HS-5 (cell line): Measurements from ENCODE around the gene CCSAP.
"Not testable (repeated sequence)": the region's sequence is repeated elsewhere in the genome, so short reads cannot be mapped to it uniquely, and the experiment has no call there.

ENCODE experiments used
- DNase-seq: peaks from one replicate; pipeline ENCODE4 v3.0.0-alpha.2; 2012; ENCODE audit warnings: low read depth

CCSAP gene, protein sequence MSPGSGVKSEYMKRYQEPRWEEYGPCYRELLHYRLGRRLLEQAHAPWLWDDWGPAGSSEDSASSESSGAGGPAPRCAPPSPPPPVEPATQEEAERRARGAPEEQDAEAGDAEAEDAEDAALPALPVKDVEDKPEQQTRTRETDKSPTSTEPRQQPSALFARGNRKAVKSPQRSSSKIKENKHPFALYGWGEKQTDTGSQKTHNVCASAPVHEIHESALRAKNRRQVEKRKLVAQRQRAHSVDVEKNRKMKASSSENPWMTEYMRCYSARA

DNA sequence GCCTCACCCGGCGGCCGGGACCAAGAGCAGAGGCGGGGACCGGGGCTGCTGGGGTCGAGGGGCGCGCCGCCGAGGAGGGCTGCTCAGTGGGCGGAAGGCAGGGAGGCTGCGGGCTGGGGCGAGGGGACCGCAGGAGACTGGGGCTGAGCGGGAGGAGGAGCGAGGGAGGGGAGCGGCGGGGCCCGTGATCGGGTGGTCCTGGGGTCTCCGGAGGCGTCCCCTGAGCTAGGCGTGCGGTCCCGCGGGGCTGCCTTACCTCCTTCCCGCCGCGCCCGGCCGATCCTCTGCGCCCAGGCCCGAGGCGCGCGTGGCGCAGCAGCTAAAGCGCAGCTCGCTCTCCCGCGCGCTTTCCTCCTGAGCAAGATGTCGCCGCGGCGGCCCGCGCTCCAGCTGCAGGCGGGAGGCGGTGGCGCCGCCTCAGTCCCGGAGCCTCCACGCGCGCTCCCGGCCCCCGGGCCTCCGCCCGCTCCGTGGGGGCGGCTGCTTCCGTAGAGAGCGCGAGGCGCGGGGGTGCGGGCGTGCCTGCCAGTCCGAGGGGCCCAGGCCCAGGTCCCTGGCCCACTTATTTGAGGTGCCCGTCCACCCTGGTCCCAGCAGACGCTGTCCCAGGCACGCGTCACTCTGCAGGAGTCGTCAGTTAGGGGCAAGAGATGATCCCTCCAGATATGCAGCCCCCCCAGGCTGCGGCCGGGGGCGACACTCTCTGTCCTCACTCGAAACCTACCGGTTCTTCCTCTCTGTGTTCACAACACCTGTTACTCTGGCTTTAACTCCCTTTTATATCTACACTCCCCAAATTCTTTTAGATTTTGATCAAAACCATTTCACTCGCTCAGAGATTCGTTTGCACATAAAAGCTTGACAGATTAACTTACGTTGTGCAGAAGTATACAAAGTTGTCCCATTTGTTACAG is at the start of gene CCSAP:
Gene CCSAP (minus strand): TSS at position 392 of the 914 bp plus-strand sequence. CDS start 582 bp downstream, outside the sequence.
- DNase-seq = peak; percentile 8

DNA sequence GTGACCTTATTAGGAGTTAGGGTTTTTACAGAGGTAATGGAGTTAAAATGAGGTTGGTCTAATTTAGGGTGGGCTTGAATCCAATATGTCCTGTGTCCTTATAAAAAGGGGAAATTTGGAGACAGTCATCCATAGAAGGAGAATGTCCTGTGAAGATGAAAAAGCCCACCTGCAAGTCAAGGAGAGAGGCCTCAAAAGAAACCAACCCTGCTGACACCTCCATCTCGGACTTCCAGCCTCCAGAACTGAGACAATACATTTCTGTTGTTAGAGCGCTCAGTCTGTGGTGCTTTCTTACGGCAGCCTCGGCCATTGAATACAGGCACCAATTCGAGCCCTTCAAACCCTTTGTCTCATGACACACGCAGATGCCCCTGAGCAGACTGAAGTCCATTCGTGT is 47.3 kb upstream of the CCSAP start:
- DNase-seq = no peak

DNA sequence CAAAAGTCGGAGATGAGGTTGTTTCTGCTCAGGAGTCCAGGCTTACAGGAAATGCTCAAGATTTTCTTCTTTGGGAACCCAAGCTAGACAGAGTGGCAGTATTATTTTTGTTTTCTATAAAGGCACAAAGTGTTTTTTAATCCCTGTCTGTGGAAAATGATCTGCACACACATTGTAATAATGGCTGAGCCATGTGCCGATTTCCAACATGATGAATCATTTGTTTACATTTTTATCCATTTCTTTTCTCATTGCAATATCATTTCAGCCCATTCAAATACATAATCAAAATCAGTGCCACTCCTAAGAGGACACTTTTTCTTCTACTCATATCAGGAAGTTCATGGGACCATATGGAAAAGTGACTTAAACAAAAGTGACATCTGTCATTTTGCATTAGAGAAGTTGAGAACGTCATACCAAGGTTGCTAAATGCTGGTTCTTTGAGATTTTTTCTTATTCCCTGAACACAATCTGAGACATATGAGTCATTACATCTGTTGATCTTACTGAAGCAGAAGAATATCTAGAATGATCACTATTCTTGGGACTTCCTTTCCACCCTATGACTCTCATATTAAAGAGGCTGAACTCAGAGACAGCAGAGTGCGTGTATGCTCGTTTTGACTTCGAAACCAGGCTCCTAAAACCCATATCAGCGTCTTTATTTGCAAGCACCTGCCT is 46.2 kb upstream of the CCSAP start:
- peak; percentile 73 for DNase-seq

DNA sequence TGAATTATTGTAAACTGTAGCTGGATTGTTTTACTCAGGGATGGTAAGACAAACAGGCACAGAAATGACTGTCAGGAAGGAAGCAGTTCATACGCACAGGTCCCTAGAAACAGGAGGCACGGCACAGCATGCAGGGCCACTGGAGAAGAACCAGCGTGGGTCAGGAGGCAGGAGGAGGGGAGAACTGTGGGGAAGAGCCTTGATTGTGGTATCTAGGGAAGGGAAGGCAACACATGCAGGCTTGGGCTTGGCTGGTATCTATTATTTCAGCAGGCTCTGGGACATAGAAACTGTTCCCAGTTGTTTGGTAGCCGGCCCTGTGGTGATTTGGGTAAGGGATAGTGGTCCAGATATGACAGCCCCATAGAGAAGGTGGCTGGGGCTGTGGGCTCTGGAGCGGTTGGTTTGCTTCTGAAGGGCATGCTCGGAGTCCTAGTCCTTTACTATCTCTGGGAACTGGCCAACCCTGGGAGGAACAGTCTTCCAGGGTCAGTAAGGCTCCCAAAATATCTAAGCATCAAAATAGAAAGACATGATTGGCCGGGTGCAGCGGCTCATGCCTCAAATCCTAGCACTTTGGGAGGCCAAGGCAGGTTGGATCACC is 43.1 kb upstream of the CCSAP start:
- no peak for DNase-seq

DNA sequence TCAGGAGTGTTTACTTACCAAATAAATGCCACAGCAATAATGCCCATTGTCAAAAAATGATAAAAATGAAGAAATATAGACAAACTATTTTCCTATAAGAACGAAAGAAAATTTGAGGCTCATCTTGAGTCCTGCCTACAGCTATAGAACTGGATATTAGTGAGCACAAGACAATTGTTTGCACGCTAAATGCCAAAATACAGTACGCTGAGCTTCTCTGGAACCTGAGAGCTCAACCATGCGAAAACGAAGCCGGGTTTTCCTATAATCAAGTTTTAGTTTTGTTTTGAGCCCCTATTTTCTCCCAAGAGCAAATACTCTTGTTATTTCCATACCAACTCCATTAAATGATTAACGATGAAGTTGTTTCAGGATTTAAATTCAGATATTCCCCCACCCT is 42.0 kb upstream of the CCSAP start:
- no peak for DNase-seq

DNA sequence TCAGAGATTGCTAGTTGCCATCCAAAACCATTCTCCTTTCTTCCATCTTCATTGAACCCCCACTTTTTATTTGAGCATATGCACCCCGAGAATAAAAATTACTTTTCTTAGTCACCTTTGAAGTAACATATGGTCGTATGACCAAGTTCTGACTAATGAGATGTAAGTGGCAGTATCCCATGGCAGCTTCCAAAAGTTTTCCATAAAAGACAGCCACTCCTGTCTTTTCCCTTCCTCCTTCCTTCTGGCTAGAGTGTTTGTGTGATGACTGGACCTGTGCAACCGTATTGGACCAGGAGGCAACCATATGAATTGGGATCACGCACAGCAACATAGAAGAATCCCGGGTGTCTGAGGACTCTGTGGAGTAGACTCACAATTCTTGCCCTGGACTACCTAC is 41.1 kb upstream of the CCSAP start:
- DNase-seq = peak; percentile 48

DNA sequence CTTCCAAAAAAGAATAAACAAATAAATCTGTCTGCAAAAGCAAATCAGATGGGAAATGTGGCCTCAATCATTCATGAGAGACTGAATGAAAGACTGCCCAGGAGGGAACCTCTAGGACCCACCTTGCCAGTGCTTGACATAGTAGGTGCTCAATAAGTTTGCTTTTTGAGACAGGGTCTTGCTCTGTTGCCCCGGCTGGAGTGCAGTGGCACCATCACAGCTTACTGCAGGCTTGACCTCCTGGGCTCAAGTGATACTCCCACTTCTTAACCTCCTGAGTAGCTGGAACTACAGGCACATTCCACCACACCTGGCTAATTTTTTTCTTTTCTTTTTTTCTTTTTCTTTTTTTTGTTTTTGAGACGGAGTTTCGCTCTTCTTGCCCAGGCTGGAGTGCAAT is 40.3 kb upstream of the CCSAP start:
- no peak for DNase-seq

DNA sequence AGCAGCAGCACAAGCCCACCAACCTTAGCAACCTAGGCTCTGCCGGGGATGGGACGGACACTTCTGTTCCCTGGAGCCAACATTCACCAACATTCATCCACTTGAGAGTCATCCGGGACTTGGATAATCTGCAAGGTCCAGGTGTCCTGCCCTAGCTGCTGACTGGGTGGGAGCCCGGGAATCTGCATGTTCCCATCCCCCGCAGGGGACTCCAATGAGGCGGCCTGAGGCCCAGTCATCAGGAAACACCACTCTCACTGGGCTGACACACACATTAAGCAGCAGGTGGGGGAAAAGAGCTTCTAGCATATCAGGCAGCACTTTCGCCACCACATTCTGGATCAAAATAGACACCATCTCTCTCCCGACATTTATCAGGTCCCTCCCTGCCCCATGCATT is 38.4 kb upstream of the CCSAP start:
- DNase-seq = no peak

DNA sequence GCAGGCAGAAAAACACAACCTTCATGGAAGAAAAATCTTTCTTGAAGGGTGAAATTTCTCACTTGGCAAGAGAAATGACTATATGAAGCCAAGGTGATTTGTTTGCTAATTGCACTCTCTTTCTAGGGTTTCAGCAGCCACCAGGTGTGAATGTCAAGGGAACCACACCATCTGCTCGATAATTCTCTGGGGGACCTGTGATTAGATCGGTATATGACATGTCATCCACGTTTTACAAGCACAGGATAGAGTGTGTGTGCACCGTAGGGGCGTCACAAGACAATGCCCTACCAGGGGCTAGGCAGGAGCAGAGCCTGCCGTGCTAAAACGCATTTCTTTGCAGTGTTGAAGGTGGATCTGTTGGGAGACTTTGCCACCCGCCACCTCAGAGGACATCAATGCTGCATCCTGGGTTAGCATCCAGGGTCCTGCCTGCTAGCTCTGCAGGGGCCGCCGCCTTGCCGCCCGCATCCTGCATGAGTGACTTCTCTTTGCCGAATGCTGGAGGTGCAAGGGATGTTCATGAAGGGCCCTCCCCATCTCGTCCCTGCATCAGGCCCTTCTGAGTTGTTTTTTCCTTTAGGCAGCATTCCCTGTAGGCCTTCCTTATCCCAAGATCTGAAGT is 37.8 kb upstream of the CCSAP start:
- DNase-seq = no peak

DNA sequence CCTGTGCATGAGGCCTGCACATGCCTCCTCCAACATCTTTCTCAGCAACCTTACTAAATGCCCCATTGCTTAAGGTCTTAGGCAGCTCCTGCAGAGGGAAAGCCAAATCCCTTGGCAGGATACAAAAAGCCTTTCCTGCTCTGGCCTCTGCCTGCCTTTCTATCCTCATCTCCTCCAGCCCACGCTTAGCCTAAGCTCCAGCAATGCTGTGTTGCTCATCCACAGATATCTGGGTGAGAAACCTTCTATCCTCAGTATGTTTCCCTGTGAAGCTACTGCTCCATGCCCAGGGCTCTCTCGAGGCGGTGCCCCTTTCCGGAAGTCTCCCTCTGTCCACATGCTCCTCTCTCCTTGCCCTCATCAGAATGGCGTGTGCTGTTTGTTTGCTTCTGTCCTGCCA is 37.0 kb upstream of the CCSAP start:
- DNase-seq = no peak

DNA sequence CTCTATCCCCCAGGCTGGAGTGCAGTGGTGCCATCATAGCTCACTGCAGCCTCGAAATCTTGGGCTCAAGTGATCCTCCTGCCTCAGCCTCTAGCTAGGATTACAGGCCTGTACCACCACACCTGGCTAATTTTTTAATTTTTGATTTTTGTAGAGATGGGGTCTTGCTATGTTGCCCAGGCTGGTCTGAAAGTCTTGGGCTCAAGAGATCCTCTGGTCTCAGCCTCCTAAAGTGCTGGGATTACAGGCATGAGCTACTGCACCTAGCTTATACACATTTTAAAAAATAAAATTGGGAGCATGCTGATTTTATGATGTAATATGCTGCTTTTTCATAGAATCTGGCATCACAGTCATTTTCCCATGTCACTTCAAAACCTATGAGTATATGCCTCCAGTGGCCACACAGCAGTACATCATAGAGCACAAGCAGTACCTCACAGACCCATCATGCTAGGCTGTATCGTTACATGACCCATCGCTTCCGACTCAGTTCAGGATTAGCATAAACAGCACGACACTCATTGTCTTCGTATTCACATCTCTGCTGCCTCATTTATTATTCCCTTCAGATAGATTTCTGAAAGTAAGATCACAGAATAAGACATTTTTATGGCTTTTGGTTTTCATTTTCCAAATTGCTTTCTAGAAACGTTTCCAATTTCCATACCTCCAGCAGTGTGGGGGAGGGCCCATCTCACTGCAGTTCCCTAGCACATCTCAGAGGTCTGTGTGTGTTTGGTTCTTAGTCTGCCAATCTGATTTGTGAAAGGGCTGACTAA is 35.9 kb upstream of the CCSAP start:
- DNase-seq = no peak

DNA sequence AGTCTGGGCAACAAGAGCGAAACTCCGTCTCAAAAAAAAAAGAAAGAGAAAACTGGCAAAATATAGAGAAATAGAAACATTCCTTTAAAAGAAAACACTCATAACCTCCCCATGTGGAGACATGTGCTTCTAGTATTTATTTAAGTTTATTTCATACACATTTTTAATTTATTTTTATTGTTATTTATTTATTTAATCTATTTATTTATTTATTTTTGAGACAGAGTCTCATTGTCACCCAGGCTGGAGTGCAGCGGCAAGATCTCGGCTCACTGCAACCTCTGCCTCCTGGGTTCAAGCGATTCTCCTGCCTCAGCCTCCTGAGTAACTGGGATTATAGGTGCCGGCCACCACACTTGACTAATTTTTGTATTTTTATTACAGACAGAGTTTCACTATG is 35.2 kb upstream of the CCSAP start:
- not testable (repeated sequence) for DNase-seq

DNA sequence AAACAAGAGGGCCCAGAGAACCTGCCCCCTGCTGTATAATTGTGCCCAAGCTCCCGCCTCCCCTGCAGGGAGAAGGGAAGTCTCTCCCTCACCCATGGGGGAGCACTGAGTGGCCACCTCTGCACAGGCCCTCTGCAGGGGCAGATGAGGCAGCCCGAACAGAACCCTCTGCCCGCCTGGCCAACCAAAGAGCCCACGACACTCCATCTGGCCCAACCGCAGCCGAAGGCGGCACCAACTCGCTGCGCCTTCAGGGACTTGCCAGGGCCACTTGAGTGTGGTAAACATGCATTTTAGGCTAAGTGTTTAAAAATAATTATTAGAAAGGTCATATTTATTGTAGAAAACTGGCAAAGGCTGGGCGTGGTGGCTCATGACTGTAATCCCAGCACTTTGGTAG is 34.6 kb upstream of the CCSAP start:
- DNase-seq = no peak

DNA sequence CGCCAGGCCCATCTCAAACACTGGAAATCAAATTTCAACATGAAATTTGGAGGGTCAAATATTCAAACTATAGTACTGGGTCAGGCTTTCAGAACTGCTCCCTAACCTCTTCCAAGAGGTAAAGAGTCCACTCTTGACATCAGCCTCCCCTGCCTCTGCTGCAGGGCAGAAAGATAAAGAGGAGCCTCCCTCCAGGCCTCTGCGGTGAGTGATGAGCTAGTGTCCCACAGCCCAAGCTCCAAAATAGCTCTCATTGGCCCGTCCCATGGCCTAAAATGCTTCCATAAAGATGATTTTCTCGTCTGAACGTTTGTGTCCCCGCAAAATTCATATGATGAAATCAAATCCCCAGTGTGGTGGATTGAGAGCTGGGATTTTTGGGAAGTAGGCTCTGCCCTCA is 33.7 kb upstream of the CCSAP start:
- no peak for DNase-seq

DNA sequence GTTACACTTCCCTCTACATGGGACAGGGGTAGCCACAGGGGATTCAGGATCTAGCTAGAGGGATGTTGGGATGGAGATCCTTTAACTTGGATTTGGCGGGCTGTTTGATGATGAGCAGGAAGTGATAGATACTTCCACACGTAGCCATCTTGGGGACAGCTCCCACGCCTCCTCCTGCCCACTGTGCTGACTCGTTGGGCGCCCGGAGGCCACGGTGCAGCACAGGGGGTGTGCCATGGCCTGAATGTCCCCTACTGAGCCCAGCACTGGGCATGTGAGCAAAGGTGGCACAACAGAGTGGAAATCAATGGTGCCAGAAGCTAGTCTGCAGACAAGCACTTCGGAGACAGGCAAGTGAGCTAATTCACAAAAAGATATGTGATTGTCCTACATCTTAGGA is 31.6 kb upstream of the CCSAP start:
- DNase-seq = no peak

DNA sequence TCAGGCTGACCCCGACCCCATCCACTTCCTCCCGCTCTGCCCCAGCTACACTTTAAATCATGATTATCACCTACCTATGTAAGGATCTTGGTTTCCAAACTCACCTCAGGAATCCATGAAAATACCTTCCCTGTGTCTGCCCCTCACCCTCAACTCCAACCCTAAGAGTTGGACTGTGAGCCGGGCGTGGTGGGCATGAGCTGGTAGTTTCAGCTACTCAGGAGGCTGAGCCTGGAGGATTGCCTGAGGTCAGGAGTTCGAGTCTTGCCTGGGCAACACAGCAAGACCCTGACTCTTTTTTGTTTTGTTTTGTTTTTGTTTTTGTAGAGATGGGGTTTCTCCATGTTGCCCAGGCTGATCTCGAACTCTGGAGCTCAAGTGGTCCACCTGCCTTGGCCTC is 30.5 kb upstream of the CCSAP start:
- no peak for DNase-seq

DNA sequence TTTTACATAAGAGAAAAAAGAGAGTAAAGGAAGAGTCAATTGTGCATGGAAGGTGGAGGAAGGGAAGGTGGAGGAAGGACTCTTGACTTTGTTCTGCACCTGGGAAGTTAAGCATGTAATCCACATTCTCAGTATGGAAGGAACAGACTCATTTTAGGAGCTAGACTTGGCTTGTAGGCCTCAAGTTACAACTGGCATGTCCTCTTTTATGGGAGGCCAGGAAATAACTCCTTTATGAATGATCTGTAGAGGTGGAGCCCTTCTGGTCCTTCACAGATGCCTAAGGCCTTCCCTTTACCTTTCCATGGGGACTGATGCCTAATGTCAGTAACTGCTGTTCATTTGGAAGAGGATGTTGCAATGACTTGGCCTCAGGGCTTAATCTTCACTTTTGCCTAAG is 29.4 kb upstream of the CCSAP start:
- no peak for DNase-seq

DNA sequence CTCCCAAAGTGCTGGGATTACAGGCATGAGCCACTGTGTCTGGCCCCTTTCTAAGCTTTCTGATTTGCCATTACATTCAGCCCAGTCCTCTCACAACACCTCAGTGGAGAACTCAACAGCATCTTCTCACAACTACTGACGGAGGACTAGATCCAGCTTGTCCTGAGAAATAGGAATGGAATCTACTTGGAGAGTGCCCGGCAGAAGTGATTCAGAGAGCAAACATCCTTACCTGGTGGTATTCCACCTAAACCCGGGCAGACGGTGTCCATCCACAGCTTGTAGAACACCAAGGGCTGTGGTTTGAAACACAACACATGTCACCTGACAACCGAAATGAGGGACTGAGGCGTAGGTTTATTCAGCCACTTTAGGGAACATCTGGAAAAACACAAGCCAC is 28.8 kb upstream of the CCSAP start:
- DNase-seq = no peak

DNA sequence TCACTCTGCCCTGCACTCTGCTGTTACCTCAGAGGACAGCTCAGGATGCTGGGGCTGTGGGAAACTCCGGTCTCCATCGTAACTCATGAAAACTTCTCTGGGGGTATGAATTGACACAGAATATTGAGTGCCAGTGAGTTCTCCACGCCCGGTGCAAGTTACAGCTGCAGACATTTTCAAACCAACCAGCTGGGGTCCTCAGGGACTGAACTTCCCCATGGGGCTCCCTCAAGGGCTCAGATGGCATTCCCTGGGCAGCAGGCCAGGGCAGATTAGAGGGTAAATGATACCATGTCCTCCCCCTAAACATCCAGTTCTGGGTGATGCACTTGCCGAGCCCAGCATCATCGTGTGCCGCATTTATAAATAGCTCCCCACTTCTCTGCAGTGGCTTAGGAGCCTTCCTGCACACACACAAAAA is 27.8 kb upstream of the CCSAP start:
- DNase-seq = no peak

DNA sequence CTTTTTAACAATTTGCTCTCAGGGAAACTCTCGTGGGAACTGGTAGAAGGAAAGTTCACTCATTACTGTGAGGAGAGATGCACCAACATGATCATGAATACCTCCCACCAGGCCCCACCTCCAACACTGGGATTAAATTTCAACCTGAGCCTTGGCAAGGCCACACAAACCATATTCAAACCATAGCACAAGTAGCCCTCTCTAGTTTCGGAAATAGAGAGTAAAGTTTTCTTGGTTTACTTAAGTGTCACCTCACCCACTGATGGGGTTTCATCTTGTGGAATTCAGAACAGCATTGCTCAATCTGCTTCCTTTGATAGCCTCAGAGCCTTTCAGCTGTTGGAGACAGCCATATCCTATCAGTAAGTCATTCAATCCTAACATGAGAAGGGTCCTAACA is 25.5 kb upstream of the CCSAP start:
- no peak for DNase-seq

DNA sequence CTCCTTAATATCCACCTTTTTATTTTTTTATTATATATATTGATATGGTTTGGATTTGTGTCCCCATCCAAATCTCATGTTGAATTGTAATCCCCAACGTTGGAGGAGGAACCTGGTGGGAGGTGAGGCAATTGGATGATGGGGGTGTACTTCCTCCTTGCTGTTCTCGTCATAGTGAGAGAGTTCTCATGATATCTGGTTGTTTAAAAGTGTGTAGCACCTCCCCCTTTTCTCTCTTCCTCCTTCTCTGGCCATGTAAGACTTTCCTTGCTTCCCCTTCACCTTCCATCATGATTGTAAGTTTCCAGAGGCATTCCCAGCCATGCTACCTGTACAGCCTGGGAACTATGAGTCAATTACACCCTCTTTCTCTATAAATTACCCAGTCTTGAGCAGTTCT is 22.7 kb upstream of the CCSAP start:
- no peak for DNase-seq
